Ramos (cell line): Measurements from ENCODE around the gene IDH3B.

Experiments used
- in situ Hi-C: fragments of 300-500 bp; cut with MboI; formaldehyde crosslinking; loops from one replicate; pipeline ENCODE4 v1.14.3; 2022; ENCODE audit warnings: low sequenced_read_pairs; ENCODE audit not compliant: unreplicated experiment

IDH3B gene

GRCh38 chr20:2658414-2659354 lies 5.3 kb downstream of the IDH3B start:
- in situ Hi-C loops = no loop called here

- in situ Hi-C loops = no loop called here
Observed at GRCh38 chr20:2657674-2658073, 6.3 kb downstream of the IDH3B start.

DNA sequence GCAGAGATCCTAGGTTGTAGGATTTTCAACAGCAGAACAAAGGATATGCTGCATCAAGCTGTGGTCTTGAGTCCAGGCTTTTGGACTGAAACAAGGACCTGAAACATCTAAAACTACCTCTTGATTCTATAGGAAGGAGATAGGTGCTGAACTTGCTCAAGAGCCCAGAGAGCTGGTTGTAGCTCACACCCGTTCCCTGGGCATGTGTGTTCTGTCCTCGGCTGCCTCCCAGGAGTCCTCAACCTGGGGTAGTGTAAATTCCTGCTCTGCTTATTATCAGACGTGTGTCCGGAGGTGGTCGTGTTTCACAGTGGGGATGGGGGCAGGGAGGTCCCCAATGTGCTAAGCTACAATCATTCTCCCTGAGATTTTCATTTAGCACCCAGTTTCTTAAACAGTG lies 6.8 kb downstream of the IDH3B start:
- in situ Hi-C loops = no loop called here

- in situ Hi-C loops = no loop called here
Observed at GRCh38 chr20:2656471-2657117, 7.4 kb downstream of the IDH3B start.

DNA sequence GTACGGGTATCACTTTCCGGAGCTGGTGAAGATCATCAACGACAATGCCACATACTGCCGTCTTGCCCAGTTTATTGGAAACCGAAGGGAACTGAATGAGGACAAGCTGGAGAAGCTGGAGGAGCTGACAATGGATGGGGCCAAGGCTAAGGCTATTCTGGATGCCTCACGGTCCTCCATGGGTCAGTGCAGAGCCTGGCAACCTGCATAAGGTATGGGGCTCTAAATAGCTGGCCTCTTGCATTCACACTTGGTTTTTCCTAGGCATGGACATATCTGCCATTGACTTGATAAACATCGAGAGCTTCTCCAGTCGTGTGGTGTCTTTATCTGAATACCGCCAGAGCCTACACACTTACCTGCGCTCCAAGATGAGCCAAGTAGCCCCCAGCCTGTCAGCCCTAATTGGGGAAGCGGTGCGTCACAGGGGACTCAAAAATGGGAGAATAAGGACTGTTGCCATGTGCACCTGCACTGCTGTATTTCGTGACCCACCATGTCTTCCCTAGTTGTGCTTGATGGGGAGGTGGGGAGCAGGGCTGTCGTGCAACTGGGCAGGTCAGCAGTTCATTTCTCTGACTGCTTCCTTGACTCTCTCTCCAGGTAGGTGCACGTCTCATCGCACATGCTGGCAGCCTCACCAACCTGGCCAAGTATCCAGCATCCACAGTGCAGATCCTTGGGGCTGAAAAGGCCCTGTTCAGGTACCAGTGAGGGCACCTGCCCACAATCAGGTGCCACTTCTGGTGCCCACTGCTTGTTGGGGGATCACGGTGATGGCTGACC lies 8.5 kb downstream of the IDH3B start:
- in situ Hi-C loops = no loop called here

DNA sequence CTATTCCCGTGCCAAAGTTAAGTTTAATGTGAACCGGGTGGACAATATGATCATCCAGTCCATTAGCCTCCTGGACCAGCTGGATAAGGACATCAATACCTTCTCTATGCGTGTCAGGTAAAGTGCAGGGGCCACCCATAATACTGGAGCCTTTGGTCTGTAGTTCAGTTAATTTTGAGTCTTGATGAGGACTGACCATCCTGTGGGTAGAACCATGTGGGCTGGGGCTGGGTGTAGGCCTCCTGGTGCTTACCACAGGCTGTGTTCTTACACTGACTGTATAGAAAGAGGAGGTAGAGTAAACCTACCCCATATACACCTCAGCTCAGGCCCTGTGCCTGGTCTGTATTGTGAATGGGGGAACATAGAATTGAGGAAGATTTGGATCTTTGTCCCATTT lies 9.2 kb downstream of the IDH3B start:
- in situ Hi-C loops = no loop called here

- in situ Hi-C loops = no loop called here
Observed at GRCh38 chr20:2654384-2654822, 9.6 kb downstream of the IDH3B start.

- in situ Hi-C loops = no loop called here
Observed at GRCh38 chr20:2653556-2654383, 10.2 kb downstream of the IDH3B start.

DNA sequence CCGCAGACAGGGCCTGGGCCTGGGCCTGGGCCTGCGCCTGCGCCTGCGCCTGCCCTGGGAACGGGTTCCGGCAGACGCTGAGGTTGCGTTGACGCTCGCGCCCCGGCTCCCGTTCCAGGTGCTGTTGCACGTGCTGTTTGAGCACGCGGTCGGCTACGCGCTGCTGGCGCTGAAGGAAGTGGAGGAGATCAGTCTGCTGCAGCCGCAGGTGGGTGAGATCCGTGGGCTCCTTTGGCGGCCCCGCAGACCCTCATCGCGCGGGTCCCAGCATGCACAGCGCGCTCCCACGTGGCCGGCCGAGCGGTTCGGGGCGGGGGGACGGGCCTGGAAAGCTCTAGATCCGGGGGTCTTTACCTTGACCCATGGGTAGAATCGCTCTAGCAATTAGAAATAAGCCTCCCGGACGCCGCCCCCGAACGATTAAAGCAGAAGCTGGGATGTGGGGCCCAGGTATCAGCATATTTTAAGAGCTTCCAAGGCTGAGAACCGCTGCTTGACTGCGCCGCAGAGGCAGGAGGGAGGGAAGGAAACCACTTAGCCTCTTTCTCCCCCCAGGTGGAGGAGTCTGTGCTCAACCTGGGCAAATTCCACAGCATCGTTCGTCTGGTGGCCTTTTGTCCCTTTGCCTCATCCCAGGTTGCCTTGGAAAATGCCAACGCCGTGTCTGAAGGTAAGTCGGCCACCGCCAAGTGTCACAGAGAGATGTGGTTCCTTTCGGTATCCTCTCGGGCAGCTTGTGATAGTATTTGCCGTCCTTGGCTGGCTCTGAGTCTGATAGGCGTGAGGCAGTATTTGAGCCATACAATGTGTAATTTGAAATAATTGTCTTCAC lies 11.1 kb downstream of the IDH3B start:
- in situ Hi-C loops = no loop called here

GRCh38 chr20:2651772-2652723 lies 12.0 kb downstream of the IDH3B start, which contains the start of gene NOP56:
TSS of gene NOP56 (plus strand) at chr20:2652632. CDS start at chr20:2652661, 29 bp downstream.
- in situ Hi-C loops = no loop called here

GRCh38 chr20:2643708-2644107 lies 20.3 kb downstream of the IDH3B start:
- in situ Hi-C loops = no loop called here

GRCh38 chr20:2640899-2641298 lies 23.1 kb downstream of the IDH3B start:
- in situ Hi-C loops = no loop called here

- in situ Hi-C loops = no loop called here
Observed at GRCh38 chr20:2640260-2640659, 23.8 kb downstream of the IDH3B start.

GRCh38 chr20:2637246-2637645 lies 26.8 kb downstream of the IDH3B start:
- in situ Hi-C loops = no loop called here

DNA sequence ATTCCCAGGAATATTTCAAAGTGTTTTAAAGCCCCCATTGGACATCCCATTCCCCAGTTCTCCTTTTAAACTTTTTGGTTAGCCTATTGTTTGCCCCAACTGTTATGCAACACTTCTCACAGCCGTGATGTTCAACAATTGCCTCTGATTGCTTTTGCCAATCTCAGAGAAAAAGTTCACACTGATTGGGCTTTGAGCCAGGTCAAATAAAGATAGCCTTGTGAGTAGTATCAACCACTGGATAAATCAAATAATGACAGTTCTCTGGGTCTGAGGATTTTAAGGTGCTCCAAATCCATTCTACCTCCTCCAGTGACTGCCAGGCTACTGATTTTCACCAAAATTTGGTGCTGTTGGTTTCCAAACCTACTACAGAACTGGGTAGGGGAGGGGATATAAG lies 30.6 kb downstream of the IDH3B start:
- in situ Hi-C loops = no loop called here

- in situ Hi-C loops = no loop called here
Observed at GRCh38 chr20:2631228-2631627, 32.8 kb downstream of the IDH3B start.

GRCh38 chr20:2626853-2627541 lies 37.0 kb downstream of the IDH3B start:
- in situ Hi-C loops = no loop called here
